GM23338 (cell line): ENCODE measurements around the gene GRM2. TPM values are rescaled to one million over a fixed set of nuclear protein-coding genes. Genes with fewer than 3 reads are reported as not detected.
A peak's percentile ranks its signal among the peaks of the same experiment; 100 is the strongest.

Source experiments
- ATAC-seq: fragments of 200-7000 bp; cut with Tn5 transposase; 3 replicates; pipeline ENCODE4 v1.9.1; 2020
- DNase-seq: peaks from one replicate; pipeline ENCODE4 v3.0.0-alpha.2; 2015; ENCODE audit warnings: low spot score
- H2AFZ ChIP-seq: fragments of 200-600 bp; sonication (generic); 2 replicates; pipeline ENCODE4 v1.8.0; 2016; ENCODE audit warnings: antibody characterized with exemption, mild to moderate bottlenecking, moderate library complexity
- H3F3A ChIP-seq: fragments of 200-600 bp; sonication (generic); replicated peaks from 2 replicates; pipeline ENCODE4 v1.8.0; 2017; ENCODE audit warnings: antibody characterized with exemption, mixed run types, low read depth
- H3K27ac ChIP-seq: fragments of 200-600 bp; sonication (generic); 2 replicates; pipeline ENCODE4 v1.6.1; 2016; ENCODE audit warnings: low read depth
- H3K27me3 ChIP-seq: fragments of 200-600 bp; sonication (generic); 2 replicates; pipeline ENCODE4 v1.8.0; 2016; ENCODE audit warnings: mild to moderate bottlenecking, mixed run types, moderate library complexity; ENCODE audit not compliant: insufficient read depth
- H3K36me3 ChIP-seq: fragments of 200-600 bp; sonication (generic); 2 replicates; pipeline ENCODE4 v1.8.0; 2016; ENCODE audit warnings: mild to moderate bottlenecking; ENCODE audit not compliant: insufficient read depth
- H3K4me1 ChIP-seq: fragments of 200-600 bp; sonication (generic); 2 replicates; pipeline ENCODE4 v1.8.0; 2016; ENCODE audit warnings: mild to moderate bottlenecking, moderate library complexity; ENCODE audit not compliant: insufficient read depth
- H3K4me2 ChIP-seq: fragments of 200-600 bp; sonication (generic); 2 replicates; pipeline ENCODE4 v1.7.1; 2017; ENCODE audit warnings: mixed run types
- H3K4me3 ChIP-seq: fragments of 200-600 bp; sonication (generic); 2 replicates; pipeline ENCODE4 v1.6.1; 2016; ENCODE audit warnings: mixed run types
- H3K79me2 ChIP-seq: fragments of 200-600 bp; sonication (generic); replicated peaks from 2 replicates; pipeline ENCODE4 v1.8.0; 2017; ENCODE audit warnings: mild to moderate bottlenecking; ENCODE audit not compliant: insufficient read depth
- H3K9me2 ChIP-seq: fragments of 200-600 bp; sonication (generic); 2 replicates; pipeline ENCODE4 v1.8.0; 2017; ENCODE audit not compliant: insufficient read depth
- H4K20me1 ChIP-seq: fragments of 200-600 bp; sonication (generic); replicated peaks from 2 replicates; pipeline ENCODE4 v1.8.0; 2017; ENCODE audit warnings: mild to moderate bottlenecking; ENCODE audit not compliant: insufficient read depth
- H3K27ac Mint-ChIP-seq: 2 replicates; pipeline ENCODE4 v1.8.0; 2020; ENCODE audit warnings: inconsistent platforms, mild to moderate bottlenecking, moderate library complexity, mixed read lengths
- H3K27me3 Mint-ChIP-seq: 3 replicates; pipeline ENCODE4 v1.8.0; 2022; ENCODE audit warnings: low read depth, mild to moderate bottlenecking, moderate library complexity, mixed read lengths, inconsistent platforms; ENCODE audit not compliant: insufficient read depth, poor library complexity
- H3K36me3 Mint-ChIP-seq: 3 replicates; pipeline ENCODE4 v1.8.0; 2021; ENCODE audit warnings: low read depth, mild to moderate bottlenecking, inconsistent platforms, moderate library complexity, mixed read lengths
- H3K4me1 Mint-ChIP-seq: 3 replicates; pipeline ENCODE4 v1.8.0; 2020; ENCODE audit warnings: mild to moderate bottlenecking, inconsistent platforms, mixed read lengths
- H3K4me3 Mint-ChIP-seq: 3 replicates; pipeline ENCODE4 v1.8.0; 2021; ENCODE audit warnings: moderate library complexity, mild to moderate bottlenecking, inconsistent platforms, mixed read lengths
- H3K9me3 Mint-ChIP-seq: 3 replicates; pipeline ENCODE4 v1.8.0; 2020; ENCODE audit warnings: moderate library complexity, mild to moderate bottlenecking, inconsistent platforms, mixed read lengths
- CTCF ChIP-seq, 2 experiments: fragments of 200-600 bp in 1 of 2; sonication (generic) in 1 of 2; conservative IDR thresholded peaks; 2 replicates each; pipeline versions ENCODE4 v1.5.1 to v1.6.1; 2016 to 2017; ENCODE audit warnings: antibody characterized with exemption in 2 of 2, low read depth in 2 of 2, mild to moderate bottlenecking in 2 of 2, moderate library complexity in 1 of 2
- JUNB ChIP-seq: IDR thresholded peaks from one replicate; pipeline ENCODE4 v1.6.1; 2016; ENCODE audit warnings: antibody characterized with exemption; ENCODE audit not compliant: unreplicated experiment
- NANOG ChIP-seq: IDR thresholded peaks from 2 replicates; pipeline ENCODE4 v1.6.1; 2016; ENCODE audit warnings: antibody characterized with exemption, borderline replicate concordance
- POLR2AphosphoS5 ChIP-seq: IDR thresholded peaks from 2 replicates; pipeline ENCODE4 v1.6.1; 2016; ENCODE audit warnings: antibody characterized with exemption, low read depth
- STAT1 ChIP-seq: IDR thresholded peaks from one replicate; pipeline ENCODE4 v1.6.1; 2016; ENCODE audit warnings: antibody characterized with exemption; ENCODE audit not compliant: unreplicated experiment
- polyA plus RNA-seq: library from polyadenylated mRNA; unstranded; fragments of >200 nt; fragmentation: Nextera tagmentation; extraction: Ambion mirVana; gene quantifications from 2 replicates; pipeline ENCODE4 v1.2.1, GENCODE V29; 2016
- total RNA-seq: library from RNA; depleted of rRNA; stranded (reverse); fragments of >200 nt; shearing (Covaris generic); gene quantifications from 2 replicates; pipeline ENCODE4 v1.2.3, GENCODE V29; 2014
- TF ChIP-seq, protein P1 (sequence below): fragments of 250-450 bp; sonication (Bioruptor Pico); IDR thresholded peaks from 2 replicates; pipeline ENCODE4 v1.5.0; 2020; ENCODE audit warnings: mild to moderate bottlenecking, moderate library complexity
- TF ChIP-seq, protein P2 (sequence below): IDR thresholded peaks from one replicate; pipeline ENCODE4 v1.6.1; 2018; ENCODE audit warnings: antibody characterized with exemption; ENCODE audit not compliant: unreplicated experiment

Gene GRM2
- total and polyA plus RNA-seq, 2 experiments from 2014 or later: 2.1 to 5.1 TPM

DNA sequence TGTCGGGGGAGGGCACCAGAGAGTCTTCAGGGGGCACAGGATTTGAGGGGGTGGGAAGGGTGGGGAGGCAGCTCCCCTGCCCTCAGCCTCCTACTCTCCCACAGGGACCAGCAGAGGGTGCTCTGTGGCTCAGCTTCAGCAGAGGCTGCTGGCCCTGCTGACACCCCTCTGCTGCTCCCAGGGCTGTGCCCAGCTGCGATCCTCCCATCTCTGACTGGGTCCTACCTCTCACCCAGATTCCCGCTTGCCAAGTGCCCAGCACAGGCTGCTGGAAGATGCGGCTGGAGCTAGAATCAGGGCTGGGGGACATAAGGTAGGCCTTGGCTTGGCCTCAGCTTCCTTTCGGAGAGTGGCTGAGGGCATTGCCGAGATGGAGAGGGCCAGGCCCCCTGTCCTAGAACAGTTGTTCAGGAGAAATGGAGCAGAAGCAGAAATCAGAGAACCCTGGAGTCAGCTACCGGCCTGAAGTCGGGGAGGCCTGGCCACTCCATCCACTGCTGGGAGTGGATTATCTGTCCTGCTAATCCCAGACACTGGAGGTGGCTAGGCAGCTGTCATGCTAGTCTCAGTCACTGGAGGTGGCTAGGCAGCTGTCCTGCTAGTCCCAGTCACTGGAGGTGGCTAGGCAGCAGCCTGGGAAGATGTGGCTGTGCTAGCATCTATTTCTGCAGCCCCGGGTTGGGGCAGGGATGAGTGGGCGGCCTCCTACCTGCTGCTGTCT lies 3.9 kb downstream of the GRM2 start:
- Mint-ChIP-seq H3K4me3 (no peak overlapping the region), H3K9me3 (no peaks in the 10 kb centered on the region; the same call in 2 of the 3 replicates), H3K4me1 (peaks cover 15% of the 10 kb centered on the region), H3K27me3 (peaks cover 25% of the 10 kb centered on the region), H3K27ac (no peak overlapping the region), H3K36me3 (peaks cover 3% of the 10 kb centered on the region; the same call in 1 of the 3 replicates)
- Histone ChIP-seq H3F3A (peaks cover 6% of the 10 kb centered on the region; the same call in 1 of the 2 replicates), H3K4me3 (no peak overlapping the region), H3K4me2 (no peak overlapping the region), H3K36me3 (no peaks in the 10 kb centered on the region), H3K4me1 (peaks cover 5% of the 10 kb centered on the region), H2AFZ (no peak overlapping the region), H3K79me2 (no peaks in the 10 kb centered on the region), H4K20me1 (peaks cover 5% of the 10 kb centered on the region), H3K27me3 (peaks cover 22% of the 10 kb centered on the region), H3K9me2 (no peaks in the 10 kb centered on the region), H3K27ac (no peak overlapping the region)
- TF ChIP-seq CTCF (conservative IDR thresholded peaks at IDR 0.05; ENCODE audit: low read depth in 2 of 2) (peak in 1 of 2 experiments; percentile 76; a peak in 2 of 4 replicates), JUNB (no peak)
- ATAC-seq (peak; percentile 70), DNase-seq (peak; percentile 64)

- Histone ChIP-seq H3K4me2 (no peak overlapping the region), H3K79me2 (no peaks in the 10 kb centered on the region), H3K27ac (no peak overlapping the region), H4K20me1 (peaks cover 5% of the 10 kb centered on the region), H2AFZ (no peak overlapping the region), H3K9me2 (no peaks in the 10 kb centered on the region), H3K4me3 (no peak overlapping the region), H3K27me3 (peaks cover 22% of the 10 kb centered on the region), H3F3A (peaks cover 6% of the 10 kb centered on the region; the same call in 1 of the 2 replicates), H3K4me1 (peaks cover 5% of the 10 kb centered on the region), H3K36me3 (no peaks in the 10 kb centered on the region)
- Mint-ChIP-seq H3K4me1 (peaks cover 10% of the 10 kb centered on the region), H3K36me3 (peaks cover 3% of the 10 kb centered on the region; the same call in 1 of the 3 replicates), H3K9me3 (no peaks in the 10 kb centered on the region; the same call in 2 of the 3 replicates), H3K27ac (no peak overlapping the region), H3K27me3 (peaks cover 27% of the 10 kb centered on the region), H3K4me3 (no peak overlapping the region)
- DNase-seq (no peak), ATAC-seq (no peak)
- TF ChIP-seq, protein P1, sequence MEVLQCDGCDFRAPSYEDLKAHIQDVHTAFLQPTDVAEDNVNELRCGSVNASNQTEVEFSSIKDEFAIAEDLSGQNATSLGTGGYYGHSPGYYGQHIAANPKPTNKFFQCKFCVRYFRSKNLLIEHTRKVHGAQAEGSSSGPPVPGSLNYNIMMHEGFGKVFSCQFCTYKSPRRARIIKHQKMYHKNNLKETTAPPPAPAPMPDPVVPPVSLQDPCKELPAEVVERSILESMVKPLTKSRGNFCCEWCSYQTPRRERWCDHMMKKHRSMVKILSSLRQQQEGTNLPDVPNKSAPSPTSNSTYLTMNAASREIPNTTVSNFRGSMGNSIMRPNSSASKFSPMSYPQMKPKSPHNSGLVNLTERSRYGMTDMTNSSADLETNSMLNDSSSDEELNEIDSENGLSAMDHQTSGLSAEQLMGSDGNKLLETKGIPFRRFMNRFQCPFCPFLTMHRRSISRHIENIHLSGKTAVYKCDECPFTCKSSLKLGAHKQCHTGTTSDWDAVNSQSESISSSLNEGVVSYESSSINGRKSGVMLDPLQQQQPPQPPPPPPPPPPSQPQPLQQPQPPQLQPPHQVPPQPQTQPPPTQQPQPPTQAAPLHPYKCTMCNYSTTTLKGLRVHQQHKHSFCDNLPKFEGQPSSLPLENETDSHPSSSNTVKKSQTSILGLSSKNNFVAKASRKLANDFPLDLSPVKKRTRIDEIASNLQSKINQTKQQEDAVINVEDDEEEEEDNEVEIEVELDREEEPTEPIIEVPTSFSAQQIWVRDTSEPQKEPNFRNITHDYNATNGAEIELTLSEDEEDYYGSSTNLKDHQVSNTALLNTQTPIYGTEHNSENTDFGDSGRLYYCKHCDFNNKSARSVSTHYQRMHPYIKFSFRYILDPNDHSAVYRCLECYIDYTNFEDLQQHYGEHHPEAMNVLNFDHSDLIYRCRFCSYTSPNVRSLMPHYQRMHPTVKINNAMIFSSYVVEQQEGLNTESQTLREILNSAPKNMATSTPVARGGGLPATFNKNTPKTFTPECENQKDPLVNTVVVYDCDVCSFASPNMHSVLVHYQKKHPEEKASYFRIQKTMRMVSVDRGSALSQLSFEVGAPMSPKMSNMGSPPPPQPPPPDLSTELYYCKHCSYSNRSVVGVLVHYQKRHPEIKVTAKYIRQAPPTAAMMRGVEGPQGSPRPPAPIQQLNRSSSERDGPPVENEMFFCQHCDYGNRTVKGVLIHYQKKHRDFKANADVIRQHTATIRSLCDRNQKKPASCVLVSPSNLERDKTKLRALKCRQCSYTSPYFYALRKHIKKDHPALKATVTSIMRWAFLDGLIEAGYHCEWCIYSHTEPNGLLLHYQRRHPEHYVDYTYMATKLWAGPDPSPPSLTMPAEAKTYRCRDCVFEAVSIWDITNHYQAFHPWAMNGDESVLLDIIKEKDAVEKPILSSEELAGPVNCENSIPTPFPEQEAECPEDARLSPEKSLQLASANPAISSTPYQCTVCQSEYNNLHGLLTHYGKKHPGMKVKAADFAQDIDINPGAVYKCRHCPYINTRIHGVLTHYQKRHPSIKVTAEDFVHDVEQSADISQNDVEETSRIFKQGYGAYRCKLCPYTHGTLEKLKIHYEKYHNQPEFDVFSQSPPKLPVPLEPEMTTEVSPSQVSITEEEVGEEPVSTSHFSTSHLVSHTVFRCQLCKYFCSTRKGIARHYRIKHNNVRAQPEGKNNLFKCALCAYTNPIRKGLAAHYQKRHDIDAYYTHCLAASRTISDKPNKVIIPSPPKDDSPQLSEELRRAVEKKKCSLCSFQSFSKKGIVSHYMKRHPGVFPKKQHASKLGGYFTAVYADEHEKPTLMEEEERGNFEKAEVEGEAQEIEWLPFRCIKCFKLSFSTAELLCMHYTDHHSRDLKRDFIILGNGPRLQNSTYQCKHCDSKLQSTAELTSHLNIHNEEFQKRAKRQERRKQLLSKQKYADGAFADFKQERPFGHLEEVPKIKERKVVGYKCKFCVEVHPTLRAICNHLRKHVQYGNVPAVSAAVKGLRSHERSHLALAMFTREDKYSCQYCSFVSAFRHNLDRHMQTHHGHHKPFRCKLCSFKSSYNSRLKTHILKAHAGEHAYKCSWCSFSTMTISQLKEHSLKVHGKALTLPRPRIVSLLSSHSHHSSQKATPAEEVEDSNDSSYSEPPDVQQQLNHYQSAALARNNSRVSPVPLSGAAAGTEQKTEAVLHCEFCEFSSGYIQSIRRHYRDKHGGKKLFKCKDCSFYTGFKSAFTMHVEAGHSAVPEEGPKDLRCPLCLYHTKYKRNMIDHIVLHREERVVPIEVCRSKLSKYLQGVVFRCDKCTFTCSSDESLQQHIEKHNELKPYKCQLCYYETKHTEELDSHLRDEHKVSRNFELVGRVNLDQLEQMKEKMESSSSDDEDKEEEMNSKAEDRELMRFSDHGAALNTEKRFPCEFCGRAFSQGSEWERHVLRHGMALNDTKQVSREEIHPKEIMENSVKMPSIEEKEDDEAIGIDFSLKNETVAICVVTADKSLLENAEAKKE (CRISPR knock-in tag): no peak
- no peak for TF ChIP-seq NANOG
- TF ChIP-seq, protein P2, sequence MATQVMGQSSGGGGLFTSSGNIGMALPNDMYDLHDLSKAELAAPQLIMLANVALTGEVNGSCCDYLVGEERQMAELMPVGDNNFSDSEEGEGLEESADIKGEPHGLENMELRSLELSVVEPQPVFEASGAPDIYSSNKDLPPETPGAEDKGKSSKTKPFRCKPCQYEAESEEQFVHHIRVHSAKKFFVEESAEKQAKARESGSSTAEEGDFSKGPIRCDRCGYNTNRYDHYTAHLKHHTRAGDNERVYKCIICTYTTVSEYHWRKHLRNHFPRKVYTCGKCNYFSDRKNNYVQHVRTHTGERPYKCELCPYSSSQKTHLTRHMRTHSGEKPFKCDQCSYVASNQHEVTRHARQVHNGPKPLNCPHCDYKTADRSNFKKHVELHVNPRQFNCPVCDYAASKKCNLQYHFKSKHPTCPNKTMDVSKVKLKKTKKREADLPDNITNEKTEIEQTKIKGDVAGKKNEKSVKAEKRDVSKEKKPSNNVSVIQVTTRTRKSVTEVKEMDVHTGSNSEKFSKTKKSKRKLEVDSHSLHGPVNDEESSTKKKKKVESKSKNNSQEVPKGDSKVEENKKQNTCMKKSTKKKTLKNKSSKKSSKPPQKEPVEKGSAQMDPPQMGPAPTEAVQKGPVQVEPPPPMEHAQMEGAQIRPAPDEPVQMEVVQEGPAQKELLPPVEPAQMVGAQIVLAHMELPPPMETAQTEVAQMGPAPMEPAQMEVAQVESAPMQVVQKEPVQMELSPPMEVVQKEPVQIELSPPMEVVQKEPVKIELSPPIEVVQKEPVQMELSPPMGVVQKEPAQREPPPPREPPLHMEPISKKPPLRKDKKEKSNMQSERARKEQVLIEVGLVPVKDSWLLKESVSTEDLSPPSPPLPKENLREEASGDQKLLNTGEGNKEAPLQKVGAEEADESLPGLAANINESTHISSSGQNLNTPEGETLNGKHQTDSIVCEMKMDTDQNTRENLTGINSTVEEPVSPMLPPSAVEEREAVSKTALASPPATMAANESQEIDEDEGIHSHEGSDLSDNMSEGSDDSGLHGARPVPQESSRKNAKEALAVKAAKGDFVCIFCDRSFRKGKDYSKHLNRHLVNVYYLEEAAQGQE: no peak
- no peak for TF ChIP-seq POLR2AphosphoS5
- TF ChIP-seq STAT1: no peak
Observed at GRCh38 chr3:51711352-51712037, 4.6 kb downstream of the GRM2 start.
